ENCODE data around the gene FARS2.

DNA sequence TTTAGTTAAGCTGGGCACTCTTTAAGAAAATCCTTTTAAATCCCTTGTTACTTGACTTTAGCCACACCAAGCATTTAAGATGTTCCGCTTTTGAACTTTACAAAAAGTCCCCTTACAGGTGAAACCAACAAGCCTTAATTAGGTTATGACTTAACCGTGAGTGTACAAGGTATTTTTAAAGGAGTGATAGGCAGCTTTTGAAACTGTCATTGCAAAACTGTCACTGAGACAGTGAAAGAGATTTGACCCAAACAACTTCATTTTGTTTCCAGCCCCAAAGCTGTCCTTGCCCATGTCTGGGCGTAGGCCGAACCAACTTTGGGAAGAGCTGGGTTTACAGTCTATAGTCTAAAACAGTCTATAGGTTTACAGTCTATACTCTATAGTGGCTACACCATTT is 305.4 kb downstream of the FARS2 start:
- TF ChIP-seq, protein P1, sequence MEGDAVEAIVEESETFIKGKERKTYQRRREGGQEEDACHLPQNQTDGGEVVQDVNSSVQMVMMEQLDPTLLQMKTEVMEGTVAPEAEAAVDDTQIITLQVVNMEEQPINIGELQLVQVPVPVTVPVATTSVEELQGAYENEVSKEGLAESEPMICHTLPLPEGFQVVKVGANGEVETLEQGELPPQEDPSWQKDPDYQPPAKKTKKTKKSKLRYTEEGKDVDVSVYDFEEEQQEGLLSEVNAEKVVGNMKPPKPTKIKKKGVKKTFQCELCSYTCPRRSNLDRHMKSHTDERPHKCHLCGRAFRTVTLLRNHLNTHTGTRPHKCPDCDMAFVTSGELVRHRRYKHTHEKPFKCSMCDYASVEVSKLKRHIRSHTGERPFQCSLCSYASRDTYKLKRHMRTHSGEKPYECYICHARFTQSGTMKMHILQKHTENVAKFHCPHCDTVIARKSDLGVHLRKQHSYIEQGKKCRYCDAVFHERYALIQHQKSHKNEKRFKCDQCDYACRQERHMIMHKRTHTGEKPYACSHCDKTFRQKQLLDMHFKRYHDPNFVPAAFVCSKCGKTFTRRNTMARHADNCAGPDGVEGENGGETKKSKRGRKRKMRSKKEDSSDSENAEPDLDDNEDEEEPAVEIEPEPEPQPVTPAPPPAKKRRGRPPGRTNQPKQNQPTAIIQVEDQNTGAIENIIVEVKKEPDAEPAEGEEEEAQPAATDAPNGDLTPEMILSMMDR (IDR thresholded peaks at IDR 0.05) = no peak
- TF ChIP-seq POLR2AphosphoS5 (IDR thresholded peaks at IDR 0.05) = no peak
